ENCODE measurements around the gene NCOA1. TPM values are rescaled to one million over a fixed set of nuclear protein-coding genes. Genes with fewer than 3 reads are reported as not detected.

Gene NCOA1
- total RNA-seq, 1 experiment from 2014 or later, result 37.1 TPM

DNA sequence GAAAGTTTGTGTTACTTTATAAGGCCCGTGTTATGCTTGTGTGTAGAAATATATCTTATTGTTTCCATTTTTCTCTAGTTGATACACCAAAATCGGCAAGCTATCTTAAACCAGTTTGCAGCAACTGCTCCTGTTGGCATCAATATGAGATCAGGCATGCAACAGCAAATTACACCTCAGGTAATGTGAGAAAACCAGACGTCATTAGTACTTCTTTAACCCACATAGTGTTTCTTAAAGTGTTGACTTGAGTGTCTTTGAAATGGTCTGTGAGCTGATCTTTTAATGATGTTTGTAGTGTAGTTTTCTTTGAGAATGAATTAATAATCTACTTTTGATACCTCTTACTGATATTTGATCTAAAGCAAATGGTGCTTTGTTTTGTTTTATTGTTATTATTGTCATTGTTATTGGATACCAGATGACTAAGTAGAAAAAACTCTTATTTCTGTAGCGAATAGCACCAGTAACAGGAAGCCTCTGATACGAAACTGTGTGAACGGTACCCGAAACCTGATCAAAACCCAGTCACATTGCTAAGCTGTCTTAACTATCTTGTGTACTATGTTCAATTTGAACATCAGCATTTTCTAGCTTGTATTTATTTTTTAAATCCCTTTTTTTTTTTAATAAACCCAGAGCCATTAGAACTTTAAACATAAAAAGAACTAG is 248.4 kb downstream of the NCOA1 start:
- Histone ChIP-seq H3K4me3 (ENCODE audit: low read depth, low read length) (no peak overlapping the region), H3K4me1 (peaks cover 6% of the 10 kb centered on the region; the same call in 1 of the 2 replicates), H3K36me3 (ENCODE audit: control insufficient read depth, insufficient read depth, low read length) (no peaks in the 10 kb centered on the region; the same call in 1 of the 2 replicates), H3K27me3 (replicated peaks; ENCODE audit: control insufficient read depth, insufficient read depth, low read length) (no peaks in the 10 kb centered on the region), H3K9me3 (no peaks in the 10 kb centered on the region)
- no peaks in the 10 kb centered on the region for H3K9me3 Mint-ChIP-seq (ENCODE audit: unreplicated experiment)
- ChIA-PET POLR2A (no interaction called here), CTCF (no interaction called here)
- peaks cover 6% of the 10 kb centered on the region for H3K4me1 Mint-ChIP-seq (ENCODE audit: low read depth, unreplicated experiment)
- no peaks in the 10 kb centered on the region for H3K27me3 Mint-ChIP-seq (ENCODE audit: insufficient read depth, unreplicated experiment)
- intact Hi-C loops (cut with micrococcal nuclease; ENCODE audit: unreplicated experiment), result no loop called here
- no peak overlapping the region for H3K4me3 Mint-ChIP-seq (ENCODE audit: unreplicated experiment)
- H3K27ac Mint-ChIP-seq (ENCODE audit: unreplicated experiment), result no peak overlapping the region
- no TSS peak for BruUV-seq (replicated peaks)
- peaks cover 7% of the 10 kb centered on the region for H3K36me3 Mint-ChIP-seq (ENCODE audit: insufficient read depth, unreplicated experiment)
- no peak for DNase-seq
- TF ChIP-seq CTCF (IDR thresholded peaks at IDR 0.05; ENCODE audit: insufficient read depth in 1 of 2, low read depth in 1 of 2, low read length in 1 of 2, severe bottlenecking in 1 of 2, unreplicated experiment in 1 of 2), result no peak

- intact Hi-C loops (cut with micrococcal nuclease; ENCODE audit: unreplicated experiment), result no loop called here
- no TSS peak for BruUV-seq (replicated peaks)
- H3K4me1 Mint-ChIP-seq (ENCODE audit: low read depth, unreplicated experiment), result peaks cover 6% of the 10 kb centered on the region
- H3K36me3 Mint-ChIP-seq (ENCODE audit: insufficient read depth, unreplicated experiment), result peaks cover 7% of the 10 kb centered on the region
- H3K9me3 ChIP-seq, result no peaks in the 10 kb centered on the region
- ChIA-PET CTCF (no interaction called here), POLR2A (no interaction called here)
- H3K4me3 Mint-ChIP-seq (ENCODE audit: unreplicated experiment), result no peak overlapping the region
- H3K27me3 ChIP-seq (replicated peaks; ENCODE audit: control insufficient read depth, insufficient read depth, low read length), result no peaks in the 10 kb centered on the region
- H3K27ac Mint-ChIP-seq (ENCODE audit: unreplicated experiment), result no peak overlapping the region
- no peaks in the 10 kb centered on the region for H3K27me3 Mint-ChIP-seq (ENCODE audit: insufficient read depth, unreplicated experiment)
- no peak for DNase-seq
- TF ChIP-seq CTCF (IDR thresholded peaks at IDR 0.05; ENCODE audit: insufficient read depth in 1 of 2, low read depth in 1 of 2, low read length in 1 of 2, severe bottlenecking in 1 of 2, unreplicated experiment in 1 of 2), result no peak
- H3K4me3 ChIP-seq (ENCODE audit: low read depth, low read length), result no peak overlapping the region
- H3K36me3 ChIP-seq (ENCODE audit: control insufficient read depth, insufficient read depth, low read length), result no peaks in the 10 kb centered on the region; the same call in 1 of the 2 replicates
- no peaks in the 10 kb centered on the region for H3K9me3 Mint-ChIP-seq (ENCODE audit: unreplicated experiment)
- peaks cover under 1% of the 10 kb centered on the region; the same call in 1 of the 2 replicates for H3K4me1 ChIP-seq
These were observed 249.1 kb downstream of the NCOA1 start for GRCh38 chr2:24740142-24740541.

DNA sequence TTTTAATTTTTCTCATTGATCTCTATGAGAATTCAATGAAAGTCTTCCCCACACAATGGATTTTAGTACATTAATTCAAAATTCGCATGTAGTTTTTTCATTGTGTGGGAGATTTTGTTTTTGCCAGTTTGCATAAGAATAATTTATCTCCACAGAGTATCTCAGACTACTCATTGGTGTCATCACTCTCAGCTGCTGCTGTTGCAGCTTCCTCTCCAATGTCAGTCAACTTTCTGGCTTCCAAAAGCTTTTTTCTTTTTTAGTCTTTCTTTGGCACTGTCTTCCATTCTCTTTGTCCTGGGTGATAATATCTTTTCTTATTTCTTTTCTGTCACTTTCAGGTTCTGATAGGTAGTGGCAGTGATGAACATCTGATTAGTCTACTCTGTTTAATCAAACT is 251.7 kb downstream of the NCOA1 start:
- Mint-ChIP-seq H3K27ac (ENCODE audit: unreplicated experiment) (no peak overlapping the region), H3K4me3 (ENCODE audit: unreplicated experiment) (no peak overlapping the region), H3K36me3 (ENCODE audit: insufficient read depth, unreplicated experiment) (peaks cover 7% of the 10 kb centered on the region), H3K4me1 (ENCODE audit: low read depth, unreplicated experiment) (peaks cover 6% of the 10 kb centered on the region), H3K27me3 (ENCODE audit: insufficient read depth, unreplicated experiment) (no peaks in the 10 kb centered on the region), H3K9me3 (ENCODE audit: unreplicated experiment) (no peaks in the 10 kb centered on the region)
- intact Hi-C loops (cut with micrococcal nuclease; ENCODE audit: unreplicated experiment), result no loop called here
- no peak for DNase-seq
- BruUV-seq (replicated peaks), result no TSS peak
- Histone ChIP-seq H3K9me3 (no peaks in the 10 kb centered on the region), H3K36me3 (ENCODE audit: control insufficient read depth, insufficient read depth, low read length) (no peaks in the 10 kb centered on the region; the same call in 1 of the 2 replicates), H3K4me3 (ENCODE audit: low read depth, low read length) (no peak overlapping the region), H3K27me3 (replicated peaks; ENCODE audit: control insufficient read depth, insufficient read depth, low read length) (no peaks in the 10 kb centered on the region), H3K4me1 (no peaks in the 10 kb centered on the region)
- no peak for TF ChIP-seq CTCF (IDR thresholded peaks at IDR 0.05; ENCODE audit: insufficient read depth in 1 of 2, low read depth in 1 of 2, low read length in 1 of 2, severe bottlenecking in 1 of 2, unreplicated experiment in 1 of 2)
- ChIA-PET CTCF (no interaction called here), POLR2A (no interaction called here)

Measured in Caco-2 (cell line).